Measurements from ENCODE around the gene CNTNAP2. TPM values are rescaled to one million over a fixed set of nuclear protein-coding genes. Genes with fewer than 3 reads are reported as not detected.

Gene CNTNAP2
- total RNA-seq, 2 experiments from 2014 or later, result not detected

GRCh38 chr7:148105853-148106252 lies 1989.3 kb downstream of the CNTNAP2 start:
- POLR2A ChIA-PET, result no interaction called here
- H3K4me3 ChIP-seq (ENCODE audit: low read length), result no peak overlapping the region
- no peaks in the 10 kb centered on the region for H3K36me3 ChIP-seq (ENCODE audit: insufficient read depth, low read length)
- CTCF ChIA-PET, result no interaction called here
- Mint-ChIP-seq H3K27ac (no peak overlapping the region), H3K27me3 (peaks cover 8% of the 10 kb centered on the region), H3K4me1 (ENCODE audit: low read depth) (no peaks in the 10 kb centered on the region), H3K36me3 (ENCODE audit: low read depth) (no peaks in the 10 kb centered on the region), H3K9me3 (no peaks in the 10 kb centered on the region), H3K4me3 (no peak overlapping the region)
- no peak for ATAC-seq (ENCODE audit: poor library complexity)
- no peaks in the 10 kb centered on the region for H3K27me3 ChIP-seq (ENCODE audit: control insufficient read depth in 1 of 2, insufficient read depth in 2 of 2, low read length in 2 of 2)
- H3K27ac ChIP-seq (ENCODE audit: low read depth in 1 of 2, low read length in 2 of 2), result no peak overlapping the region
- DNase-seq, result no peak
- H3K4me1 ChIP-seq (ENCODE audit: insufficient read depth, low read length), result no peaks in the 10 kb centered on the region
- no peaks in the 10 kb centered on the region for H3K9me3 ChIP-seq (ENCODE audit: control insufficient read depth in 1 of 2, insufficient read depth in 1 of 2, low read length in 2 of 2)
- intact Hi-C loops (cut with DNase I, micrococcal nuclease), result no loop called here
- no peak for TF ChIP-seq CTCF (IDR thresholded peaks at IDR 0.05)

DNA sequence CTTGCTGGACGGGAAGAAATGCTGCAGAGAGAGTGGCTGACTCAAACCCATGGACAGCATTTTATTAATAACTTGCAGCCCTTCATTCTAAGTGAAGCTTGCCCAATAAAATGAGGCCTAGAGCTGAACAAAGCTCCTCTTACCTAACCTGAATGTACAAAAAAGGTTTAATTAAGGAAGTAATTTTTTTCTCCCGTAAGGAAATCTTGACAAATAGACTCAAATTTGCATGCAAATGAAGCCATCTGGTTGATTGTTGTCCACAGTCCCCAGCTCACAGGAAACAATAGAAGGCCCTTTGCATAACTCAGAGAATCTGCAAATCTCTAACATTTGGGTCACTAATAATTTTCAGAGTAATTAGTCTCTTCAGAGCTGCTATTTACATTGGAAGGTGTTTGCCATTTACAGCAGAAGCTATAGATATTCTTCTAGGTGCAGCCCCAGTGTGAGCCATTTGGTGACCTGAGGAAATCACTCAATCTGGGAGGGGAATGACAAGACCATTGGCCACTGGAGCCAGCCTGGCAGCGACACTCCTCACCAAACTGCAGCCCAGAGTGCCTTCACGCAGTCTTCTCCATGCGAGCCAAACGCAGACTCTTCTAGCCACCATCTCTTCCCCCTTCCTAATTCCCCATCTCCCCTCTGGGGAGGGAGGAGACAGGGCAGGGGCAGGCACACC lies 1991.0 kb downstream of the CNTNAP2 start:
- DNase-seq, result no peak
- no peaks in the 10 kb centered on the region for H3K9me3 Mint-ChIP-seq
- POLR2A ChIA-PET, result no interaction called here
- Histone ChIP-seq H3K9me3 (ENCODE audit: control insufficient read depth in 1 of 2, insufficient read depth in 1 of 2, low read length in 2 of 2) (no peaks in the 10 kb centered on the region), H3K36me3 (ENCODE audit: insufficient read depth, low read length) (no peaks in the 10 kb centered on the region), H3K27ac (ENCODE audit: low read depth in 1 of 2, low read length in 2 of 2) (no peak overlapping the region), H3K4me1 (ENCODE audit: insufficient read depth, low read length) (no peaks in the 10 kb centered on the region), H3K4me3 (ENCODE audit: low read length) (no peak overlapping the region), H3K27me3 (ENCODE audit: control insufficient read depth in 1 of 2, insufficient read depth in 2 of 2, low read length in 2 of 2) (no peaks in the 10 kb centered on the region)
- no peak for TF ChIP-seq CTCF (IDR thresholded peaks at IDR 0.05)
- H3K36me3 Mint-ChIP-seq (ENCODE audit: low read depth), result no peaks in the 10 kb centered on the region
- no peak overlapping the region for H3K27ac Mint-ChIP-seq
- H3K4me1 Mint-ChIP-seq (ENCODE audit: low read depth), result no peaks in the 10 kb centered on the region
- H3K4me3 Mint-ChIP-seq, result no peak overlapping the region
- intact Hi-C loops (cut with DNase I, micrococcal nuclease), result no loop called here
- no peak for ATAC-seq (ENCODE audit: poor library complexity)
- CTCF ChIA-PET, result no interaction called here
- peaks cover 8% of the 10 kb centered on the region for H3K27me3 Mint-ChIP-seq

DNA sequence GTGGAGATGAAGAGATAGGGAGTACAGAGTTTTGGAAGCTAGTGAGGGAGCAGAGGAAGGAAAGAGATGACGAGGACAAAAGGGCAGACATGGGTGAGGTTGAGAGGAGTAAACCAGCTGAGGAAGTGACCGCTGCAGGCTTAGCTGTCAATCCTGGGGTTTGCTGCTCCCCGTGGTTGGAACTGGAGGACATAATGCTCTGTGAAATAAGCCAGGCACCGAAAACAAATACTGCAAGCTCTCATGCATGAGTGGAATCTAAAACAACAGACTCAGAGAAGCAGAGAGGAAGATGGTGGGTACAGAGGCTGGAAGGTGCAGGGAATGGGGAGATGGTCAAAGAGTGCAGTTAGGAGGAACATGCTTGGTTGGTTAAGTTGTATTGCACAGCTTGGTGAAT lies 1991.8 kb downstream of the CNTNAP2 start:
- H3K36me3 Mint-ChIP-seq (ENCODE audit: low read depth), result no peaks in the 10 kb centered on the region
- Histone ChIP-seq H3K4me1 (ENCODE audit: insufficient read depth, low read length) (no peaks in the 10 kb centered on the region), H3K4me3 (ENCODE audit: low read length) (no peak overlapping the region), H3K36me3 (ENCODE audit: insufficient read depth, low read length) (no peaks in the 10 kb centered on the region), H3K27ac (ENCODE audit: low read depth in 1 of 2, low read length in 2 of 2) (no peak overlapping the region), H3K9me3 (ENCODE audit: control insufficient read depth in 1 of 2, insufficient read depth in 1 of 2, low read length in 2 of 2) (no peaks in the 10 kb centered on the region), H3K27me3 (ENCODE audit: control insufficient read depth in 1 of 2, insufficient read depth in 2 of 2, low read length in 2 of 2) (no peaks in the 10 kb centered on the region)
- ChIA-PET CTCF (no interaction called here), POLR2A (no interaction called here)
- no peak overlapping the region for H3K27ac Mint-ChIP-seq
- ATAC-seq (ENCODE audit: poor library complexity) (no peak), DNase-seq (no peak)
- no peaks in the 10 kb centered on the region for H3K4me1 Mint-ChIP-seq (ENCODE audit: low read depth)
- TF ChIP-seq CTCF (IDR thresholded peaks at IDR 0.05), result no peak
- intact Hi-C loops (cut with DNase I, micrococcal nuclease), result no loop called here
- no peaks in the 10 kb centered on the region for H3K9me3 Mint-ChIP-seq
- H3K27me3 Mint-ChIP-seq, result peaks cover 8% of the 10 kb centered on the region
- H3K4me3 Mint-ChIP-seq, result no peak overlapping the region

Measured in CD4-positive, alpha-beta T cell (primary cell).